ENCODE measurements around the gene SNX9.
"Not testable (repeated sequence)": the region's sequence is repeated elsewhere in the genome, so short reads cannot be mapped to it uniquely, and the experiment has no call there.

SNX9 gene

GRCh38 chr6:157858664-157859063 is 35.6 kb downstream of the SNX9 start:
- DNase-seq (ENCODE audit: low read depth in 2 of 2): not testable (repeated sequence)

- DNase-seq (ENCODE audit: low read depth in 2 of 2): no peak
These were observed 36.9 kb downstream of the SNX9 start for GRCh38 chr6:157859775-157860504.

- no peak for DNase-seq (ENCODE audit: low read depth in 2 of 2)
These were observed 37.5 kb downstream of the SNX9 start for GRCh38 chr6:157860505-157860991.

GRCh38 chr6:157861184-157861583 is 38.1 kb downstream of the SNX9 start:
- no peak for DNase-seq (ENCODE audit: low read depth in 2 of 2)

GRCh38 chr6:157861814-157862213 is 38.8 kb downstream of the SNX9 start:
- no peak for DNase-seq (ENCODE audit: low read depth in 2 of 2)

- no peak for DNase-seq (ENCODE audit: low read depth in 2 of 2)
These were observed 39.7 kb downstream of the SNX9 start for GRCh38 chr6:157862706-157863105.

- no peak for DNase-seq (ENCODE audit: low read depth in 2 of 2)
These were observed 41.2 kb downstream of the SNX9 start for GRCh38 chr6:157864185-157864761.

- no peak for DNase-seq (ENCODE audit: low read depth in 2 of 2)
These were observed 42.2 kb downstream of the SNX9 start for GRCh38 chr6:157865249-157865648.

- DNase-seq (ENCODE audit: low read depth in 2 of 2): no peak
These were observed 44.1 kb downstream of the SNX9 start for GRCh38 chr6:157867155-157867559.

GRCh38 chr6:157867981-157868380 is 44.9 kb downstream of the SNX9 start:
- no peak for DNase-seq (ENCODE audit: low read depth in 2 of 2)

- no peak for DNase-seq (ENCODE audit: low read depth in 2 of 2)
These were observed 45.8 kb downstream of the SNX9 start for GRCh38 chr6:157868835-157869234.

GRCh38 chr6:157869673-157870302 is 46.7 kb downstream of the SNX9 start:
- no peak for DNase-seq (ENCODE audit: low read depth in 2 of 2)

GRCh38 chr6:157873735-157874344 is 50.8 kb downstream of the SNX9 start:
- DNase-seq (ENCODE audit: low read depth in 2 of 2): peak; percentile 78 to 93

- DNase-seq (ENCODE audit: low read depth in 2 of 2): no peak
These were observed 54.1 kb downstream of the SNX9 start for GRCh38 chr6:157877149-157877548.

- DNase-seq (ENCODE audit: low read depth in 2 of 2): no peak
These were observed 54.8 kb downstream of the SNX9 start for GRCh38 chr6:157877573-157878438.

- no peak for DNase-seq (ENCODE audit: low read depth in 2 of 2)
These were observed 56.2 kb downstream of the SNX9 start for GRCh38 chr6:157879034-157879872.

- no peak for DNase-seq (ENCODE audit: low read depth in 2 of 2)
These were observed 56.8 kb downstream of the SNX9 start for GRCh38 chr6:157879873-157880254.

- DNase-seq (ENCODE audit: low read depth in 2 of 2): no peak
These were observed 57.5 kb downstream of the SNX9 start for GRCh38 chr6:157880534-157880933.

- no peak for DNase-seq (ENCODE audit: low read depth in 2 of 2)
These were observed 58.3 kb downstream of the SNX9 start for GRCh38 chr6:157881342-157881741.

- no peak for DNase-seq (ENCODE audit: low read depth in 2 of 2)
These were observed 61.7 kb downstream of the SNX9 start for GRCh38 chr6:157884756-157885155.

All from stimulated activated CD4-positive, alpha-beta T cell treated with anti-CD3 and anti-CD28 coated beads, Interleukin-4, amount 100 ng/mL, for 48 hours (primary cell).